Measurements from ENCODE around the gene OGFR.
A peak's percentile ranks its signal among the peaks of the same experiment; 100 is the strongest.

The OGFR gene

GRCh38 chr20:62804627-62805154 is at the start of gene OGFR:
Gene OGFR, plus strand, starts transcription at chr20:62804835. Its CDS starts 25 bp downstream, at chr20:62804860.
- DNase-seq (ENCODE audit: low read depth) = no peak
- peak within 1 kb of the TSS; percentile 66 for H3K4me3 ChIP-seq (ENCODE audit: control insufficient read depth, low read depth, low read length)
- TF ChIP-seq CTCF (conservative IDR thresholded peaks at IDR 0.05; ENCODE audit: control insufficient read depth, insufficient read depth, low read depth, low read length) = no peak

- no peak overlapping the region for H3K4me3 ChIP-seq (ENCODE audit: control insufficient read depth, low read depth, low read length)
- TF ChIP-seq CTCF (conservative IDR thresholded peaks at IDR 0.05; ENCODE audit: control insufficient read depth, insufficient read depth, low read depth, low read length) = no peak
- no peak for DNase-seq (ENCODE audit: low read depth)
Observed at GRCh38 chr20:62754991-62755356, 49.7 kb upstream of the OGFR start.

- TF ChIP-seq CTCF (conservative IDR thresholded peaks at IDR 0.05; ENCODE audit: control insufficient read depth, insufficient read depth, low read depth, low read length) = no peak
- H3K4me3 ChIP-seq (ENCODE audit: control insufficient read depth, low read depth, low read length) = no peak overlapping the region
- DNase-seq (ENCODE audit: low read depth) = no peak
Observed at GRCh38 chr20:62755817-62756724, 48.6 kb upstream of the OGFR start.

- no peak overlapping the region for H3K4me3 ChIP-seq (ENCODE audit: control insufficient read depth, low read depth, low read length)
- no peak for DNase-seq (ENCODE audit: low read depth)
- no peak for TF ChIP-seq CTCF (conservative IDR thresholded peaks at IDR 0.05; ENCODE audit: control insufficient read depth, insufficient read depth, low read depth, low read length)
Observed at GRCh38 chr20:62758226-62758912, 46.3 kb upstream of the OGFR start.

GRCh38 chr20:62759981-62760431 is 44.6 kb upstream of the OGFR start:
- no peak for DNase-seq (ENCODE audit: low read depth)
- H3K4me3 ChIP-seq (ENCODE audit: control insufficient read depth, low read depth, low read length) = no peak overlapping the region
- no peak for TF ChIP-seq CTCF (conservative IDR thresholded peaks at IDR 0.05; ENCODE audit: control insufficient read depth, insufficient read depth, low read depth, low read length)

GRCh38 chr20:62760471-62760855 is 44.2 kb upstream of the OGFR start:
- TF ChIP-seq CTCF (conservative IDR thresholded peaks at IDR 0.05; ENCODE audit: control insufficient read depth, insufficient read depth, low read depth, low read length) = no peak
- H3K4me3 ChIP-seq (ENCODE audit: control insufficient read depth, low read depth, low read length) = no peak overlapping the region
- DNase-seq (ENCODE audit: low read depth) = no peak
